Thyroid gland (tissue), 4 donors: ENCODE measurements around the gene SLC10A7.

Source experiments
- POLR2A ChIP-seq, 2 donors: fragments of 450-650 bp; IDR thresholded peaks; one replicate each; pipeline ENCODE4 v1.6.1; 2017; ENCODE audit warnings: antibody characterized with exemption in 2 of 2, mild to moderate bottlenecking in 2 of 2, moderate library complexity in 1 of 2
- TF ChIP-seq, protein P1 (sequence below), 6 experiments: fragments of 200-600 bp in 3 of 6; fragments of 450-650 bp in 3 of 6; sonication (generic) in 3 of 6; IDR thresholded peaks; one replicate each; pipeline ENCODE4 v1.5.1; 2016 to 2019; ENCODE audit warnings: antibody characterized with exemption in 6 of 6, mild to moderate bottlenecking in 2 of 6, inconsistent platforms in 1 of 6, moderate library complexity in 1 of 6

DNA sequence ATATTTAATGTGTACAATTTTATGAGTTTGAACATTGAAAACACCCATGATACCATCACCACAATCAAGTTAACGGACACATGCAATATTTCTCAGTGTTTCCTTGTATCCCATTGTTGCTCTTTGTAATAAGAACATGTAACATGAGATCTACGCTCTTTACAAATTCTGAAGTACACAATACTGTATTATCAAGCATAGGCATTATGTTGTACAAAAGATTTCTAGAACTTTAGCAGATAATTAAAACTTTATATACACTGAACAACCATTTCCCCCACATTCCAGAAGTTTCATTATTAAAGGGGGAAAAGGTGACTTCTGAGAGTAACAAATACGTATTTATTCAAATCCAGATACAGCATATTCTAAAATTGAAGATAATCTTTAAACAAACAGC is 114.5 kb downstream of the SLC10A7 start:
- TF ChIP-seq, protein P1, sequence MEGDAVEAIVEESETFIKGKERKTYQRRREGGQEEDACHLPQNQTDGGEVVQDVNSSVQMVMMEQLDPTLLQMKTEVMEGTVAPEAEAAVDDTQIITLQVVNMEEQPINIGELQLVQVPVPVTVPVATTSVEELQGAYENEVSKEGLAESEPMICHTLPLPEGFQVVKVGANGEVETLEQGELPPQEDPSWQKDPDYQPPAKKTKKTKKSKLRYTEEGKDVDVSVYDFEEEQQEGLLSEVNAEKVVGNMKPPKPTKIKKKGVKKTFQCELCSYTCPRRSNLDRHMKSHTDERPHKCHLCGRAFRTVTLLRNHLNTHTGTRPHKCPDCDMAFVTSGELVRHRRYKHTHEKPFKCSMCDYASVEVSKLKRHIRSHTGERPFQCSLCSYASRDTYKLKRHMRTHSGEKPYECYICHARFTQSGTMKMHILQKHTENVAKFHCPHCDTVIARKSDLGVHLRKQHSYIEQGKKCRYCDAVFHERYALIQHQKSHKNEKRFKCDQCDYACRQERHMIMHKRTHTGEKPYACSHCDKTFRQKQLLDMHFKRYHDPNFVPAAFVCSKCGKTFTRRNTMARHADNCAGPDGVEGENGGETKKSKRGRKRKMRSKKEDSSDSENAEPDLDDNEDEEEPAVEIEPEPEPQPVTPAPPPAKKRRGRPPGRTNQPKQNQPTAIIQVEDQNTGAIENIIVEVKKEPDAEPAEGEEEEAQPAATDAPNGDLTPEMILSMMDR (IDR thresholded peaks at IDR 0.05): no peak
- TF ChIP-seq POLR2A (IDR thresholded peaks at IDR 0.05): no peak
